HepG2 (cell line): ENCODE data around the gene LRRC10B. TPM values are rescaled to one million over a fixed set of nuclear protein-coding genes. Genes with fewer than 3 reads are reported as not detected.

Experiments
- PHF21A ChIP-seq: sonication (generic); formaldehyde crosslinking; IDR thresholded peaks from 2 replicates; pipeline ENCODE4 v1.5.0; 2020; ENCODE audit warnings: mild to moderate bottlenecking, missing genetic modification reagents
- RXRB ChIP-seq: IDR thresholded peaks from 2 replicates; pipeline ENCODE4 v1.6.1; 2016; ENCODE audit warnings: borderline replicate concordance, missing genetic modification reagents, missing compliant biosample characterization
- WIZ ChIP-seq: sonication (generic); formaldehyde crosslinking; IDR thresholded peaks from 2 replicates; pipeline ENCODE4 v1.5.1; 2020; ENCODE audit warnings: mild to moderate bottlenecking, missing genetic modification reagents
- ZNF326 ChIP-seq: sonication (generic); formaldehyde crosslinking; IDR thresholded peaks from 2 replicates; pipeline ENCODE4 v1.4.0; 2020; ENCODE audit warnings: missing genetic modification reagents, borderline replicate concordance
- ZNF746 ChIP-seq: sonication (generic); formaldehyde crosslinking; IDR thresholded peaks from 2 replicates; pipeline ENCODE4 v1.8.0; 2022; ENCODE audit warnings: mild to moderate bottlenecking, missing genetic modification reagents
- ZSCAN30 ChIP-seq: sonication (generic); formaldehyde crosslinking; IDR thresholded peaks from 2 replicates; pipeline ENCODE4 v1.5.0; 2020; ENCODE audit warnings: mild to moderate bottlenecking, missing genetic modification reagents
- polyA plus RNA-seq, 8 experiments: library from polyadenylated mRNA; depleted of rRNA in 3 of 8; stranded (reverse) in 7 of 8; unstranded in 1 of 8; fragments of >200 nt; fragmentation: Illumina TruSeq in 4 of 8; extraction: Trizol in 4 of 8; gene quantifications; 2 replicates each; pipeline versions ENCODE4 v1.2.1 to v1.2.3, GENCODE V29; 2011 to 2016; ENCODE audit warnings: low read depth in 4 of 8, missing spikeins in 1 of 8, mixed read lengths in 1 of 8; ENCODE audit not compliant: insufficient read depth in 1 of 8
- total RNA-seq, 5 experiments: library from RNA; depleted of rRNA; stranded (reverse); fragments of >200 nt; fragmentation: Illumina TruSeq; extraction: Trizol; gene quantifications; 2 replicates each; pipeline ENCODE4 v1.2.3, GENCODE V29; 2016; ENCODE audit warnings: low read depth in 1 of 5
- TF ChIP-seq, protein P1 (sequence below), 2 experiments: fragments of 450-650 bp in 1 of 2; sonication (generic) in 1 of 2; formaldehyde crosslinking in 1 of 2; IDR thresholded peaks; 2 replicates each; pipeline versions ENCODE4 v1.6.1 to v1.8.0; 2016 to 2022; ENCODE audit warnings: antibody characterized with exemption in 1 of 2, mild to moderate bottlenecking in 1 of 2, missing genetic modification reagents in 1 of 2
- TF ChIP-seq, protein P2 (sequence below): sonication (generic); formaldehyde crosslinking; IDR thresholded peaks from 2 replicates; pipeline ENCODE4 v1.5.1; 2020; ENCODE audit warnings: mild to moderate bottlenecking, missing genetic modification reagents, moderate library complexity
- TF ChIP-seq, protein P3 (sequence below): sonication (generic); formaldehyde crosslinking; IDR thresholded peaks from 2 replicates; pipeline ENCODE4 v1.5.0; 2020; ENCODE audit warnings: mild to moderate bottlenecking, missing genetic modification reagents, borderline replicate concordance

LRRC10B gene
- total and polyA plus RNA-seq, 2 of the 13 experiments (the other 11 are each of a cell fraction or from before 2014, with no cell fraction given) = not detected

DNA sequence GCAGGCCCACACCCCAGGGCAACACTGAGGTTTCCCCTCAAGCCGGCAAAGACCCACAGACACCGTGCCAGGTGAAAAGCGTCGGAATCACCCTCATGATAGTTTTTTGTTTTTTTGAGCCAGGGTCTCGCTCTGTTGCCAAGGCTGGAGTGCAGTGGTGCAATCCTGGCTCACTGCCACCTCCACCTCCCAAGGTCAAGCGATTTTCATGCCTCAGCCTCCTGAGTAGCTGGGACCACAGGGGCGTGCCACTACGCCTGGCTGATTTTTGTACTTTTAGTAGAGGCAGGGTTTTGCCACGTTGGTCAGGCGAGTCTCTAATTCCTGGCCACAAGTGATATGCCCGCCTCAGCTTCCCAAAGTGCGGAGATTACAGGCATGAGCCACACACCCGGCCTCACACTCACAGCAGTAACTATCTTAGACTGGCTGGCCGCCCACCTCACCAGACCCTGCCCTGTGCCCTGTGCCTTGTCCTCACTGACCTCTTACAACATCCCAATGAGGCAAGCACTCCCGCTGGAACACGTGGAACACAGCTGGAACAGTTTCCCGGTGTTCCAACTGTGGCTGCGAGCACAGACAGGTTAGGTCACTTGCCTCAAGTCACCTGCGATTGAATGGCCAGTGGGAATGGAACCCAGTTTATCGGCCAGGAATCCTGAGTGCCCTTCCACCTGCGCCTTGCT, 21.1 kb downstream of the LRRC10B start (continued):
- TF ChIP-seq, protein P1, sequence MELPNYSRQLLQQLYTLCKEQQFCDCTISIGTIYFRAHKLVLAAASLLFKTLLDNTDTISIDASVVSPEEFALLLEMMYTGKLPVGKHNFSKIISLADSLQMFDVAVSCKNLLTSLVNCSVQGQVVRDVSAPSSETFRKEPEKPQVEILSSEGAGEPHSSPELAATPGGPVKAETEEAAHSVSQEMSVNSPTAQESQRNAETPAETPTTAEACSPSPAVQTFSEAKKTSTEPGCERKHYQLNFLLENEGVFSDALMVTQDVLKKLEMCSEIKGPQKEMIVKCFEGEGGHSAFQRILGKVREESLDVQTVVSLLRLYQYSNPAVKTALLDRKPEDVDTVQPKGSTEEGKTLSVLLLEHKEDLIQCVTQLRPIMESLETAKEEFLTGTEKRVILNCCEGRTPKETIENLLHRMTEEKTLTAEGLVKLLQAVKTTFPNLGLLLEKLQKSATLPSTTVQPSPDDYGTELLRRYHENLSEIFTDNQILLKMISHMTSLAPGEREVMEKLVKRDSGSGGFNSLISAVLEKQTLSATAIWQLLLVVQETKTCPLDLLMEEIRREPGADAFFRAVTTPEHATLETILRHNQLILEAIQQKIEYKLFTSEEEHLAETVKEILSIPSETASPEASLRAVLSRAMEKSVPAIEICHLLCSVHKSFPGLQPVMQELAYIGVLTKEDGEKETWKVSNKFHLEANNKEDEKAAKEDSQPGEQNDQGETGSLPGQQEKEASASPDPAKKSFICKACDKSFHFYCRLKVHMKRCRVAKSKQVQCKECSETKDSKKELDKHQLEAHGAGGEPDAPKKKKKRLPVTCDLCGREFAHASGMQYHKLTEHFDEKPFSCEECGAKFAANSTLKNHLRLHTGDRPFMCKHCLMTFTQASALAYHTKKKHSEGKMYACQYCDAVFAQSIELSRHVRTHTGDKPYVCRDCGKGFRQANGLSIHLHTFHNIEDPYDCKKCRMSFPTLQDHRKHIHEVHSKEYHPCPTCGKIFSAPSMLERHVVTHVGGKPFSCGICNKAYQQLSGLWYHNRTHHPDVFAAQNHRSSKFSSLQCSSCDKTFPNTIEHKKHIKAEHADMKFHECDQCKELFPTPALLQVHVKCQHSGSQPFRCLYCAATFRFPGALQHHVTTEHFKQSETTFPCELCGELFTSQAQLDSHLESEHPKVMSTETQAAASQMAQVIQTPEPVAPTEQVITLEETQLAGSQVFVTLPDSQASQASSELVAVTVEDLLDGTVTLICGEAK (IDR thresholded peaks at IDR 0.05) = no peak
- TF ChIP-seq, protein P1 (CRISPR knock-in tag; IDR thresholded peaks at IDR 0.05) = 0 out of 2 replicates have a peak, but pooled peaks have one; percentile 70
- TF ChIP-seq, protein P2, sequence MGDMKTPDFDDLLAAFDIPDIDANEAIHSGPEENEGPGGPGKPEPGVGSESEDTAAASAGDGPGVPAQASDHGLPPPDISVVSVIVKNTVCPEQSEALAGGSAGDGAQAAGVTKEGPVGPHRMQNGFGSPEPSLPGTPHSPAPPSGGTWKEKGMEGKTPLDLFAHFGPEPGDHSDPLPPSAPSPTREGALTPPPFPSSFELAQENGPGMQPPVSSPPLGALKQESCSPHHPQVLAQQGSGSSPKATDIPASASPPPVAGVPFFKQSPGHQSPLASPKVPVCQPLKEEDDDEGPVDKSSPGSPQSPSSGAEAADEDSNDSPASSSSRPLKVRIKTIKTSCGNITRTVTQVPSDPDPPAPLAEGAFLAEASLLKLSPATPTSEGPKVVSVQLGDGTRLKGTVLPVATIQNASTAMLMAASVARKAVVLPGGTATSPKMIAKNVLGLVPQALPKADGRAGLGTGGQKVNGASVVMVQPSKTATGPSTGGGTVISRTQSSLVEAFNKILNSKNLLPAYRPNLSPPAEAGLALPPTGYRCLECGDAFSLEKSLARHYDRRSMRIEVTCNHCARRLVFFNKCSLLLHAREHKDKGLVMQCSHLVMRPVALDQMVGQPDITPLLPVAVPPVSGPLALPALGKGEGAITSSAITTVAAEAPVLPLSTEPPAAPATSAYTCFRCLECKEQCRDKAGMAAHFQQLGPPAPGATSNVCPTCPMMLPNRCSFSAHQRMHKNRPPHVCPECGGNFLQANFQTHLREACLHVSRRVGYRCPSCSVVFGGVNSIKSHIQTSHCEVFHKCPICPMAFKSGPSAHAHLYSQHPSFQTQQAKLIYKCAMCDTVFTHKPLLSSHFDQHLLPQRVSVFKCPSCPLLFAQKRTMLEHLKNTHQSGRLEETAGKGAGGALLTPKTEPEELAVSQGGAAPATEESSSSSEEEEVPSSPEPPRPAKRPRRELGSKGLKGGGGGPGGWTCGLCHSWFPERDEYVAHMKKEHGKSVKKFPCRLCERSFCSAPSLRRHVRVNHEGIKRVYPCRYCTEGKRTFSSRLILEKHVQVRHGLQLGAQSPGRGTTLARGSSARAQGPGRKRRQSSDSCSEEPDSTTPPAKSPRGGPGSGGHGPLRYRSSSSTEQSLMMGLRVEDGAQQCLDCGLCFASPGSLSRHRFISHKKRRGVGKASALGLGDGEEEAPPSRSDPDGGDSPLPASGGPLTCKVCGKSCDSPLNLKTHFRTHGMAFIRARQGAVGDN (CRISPR knock-in tag) = peak; percentile 76
- no peak for TF ChIP-seq ZSCAN30
- no peak for TF ChIP-seq PHF21A (CRISPR knock-in tag)
- TF ChIP-seq ZNF746 (CRISPR knock-in tag) = peak; percentile 30; the same call in 1 of the 2 replicates
- peak; percentile 87 for TF ChIP-seq RXRB (CRISPR knock-in tag)
- TF ChIP-seq WIZ (CRISPR knock-in tag) = no peak
- no peak for TF ChIP-seq ZNF326 (CRISPR knock-in tag)
- TF ChIP-seq, protein P3, sequence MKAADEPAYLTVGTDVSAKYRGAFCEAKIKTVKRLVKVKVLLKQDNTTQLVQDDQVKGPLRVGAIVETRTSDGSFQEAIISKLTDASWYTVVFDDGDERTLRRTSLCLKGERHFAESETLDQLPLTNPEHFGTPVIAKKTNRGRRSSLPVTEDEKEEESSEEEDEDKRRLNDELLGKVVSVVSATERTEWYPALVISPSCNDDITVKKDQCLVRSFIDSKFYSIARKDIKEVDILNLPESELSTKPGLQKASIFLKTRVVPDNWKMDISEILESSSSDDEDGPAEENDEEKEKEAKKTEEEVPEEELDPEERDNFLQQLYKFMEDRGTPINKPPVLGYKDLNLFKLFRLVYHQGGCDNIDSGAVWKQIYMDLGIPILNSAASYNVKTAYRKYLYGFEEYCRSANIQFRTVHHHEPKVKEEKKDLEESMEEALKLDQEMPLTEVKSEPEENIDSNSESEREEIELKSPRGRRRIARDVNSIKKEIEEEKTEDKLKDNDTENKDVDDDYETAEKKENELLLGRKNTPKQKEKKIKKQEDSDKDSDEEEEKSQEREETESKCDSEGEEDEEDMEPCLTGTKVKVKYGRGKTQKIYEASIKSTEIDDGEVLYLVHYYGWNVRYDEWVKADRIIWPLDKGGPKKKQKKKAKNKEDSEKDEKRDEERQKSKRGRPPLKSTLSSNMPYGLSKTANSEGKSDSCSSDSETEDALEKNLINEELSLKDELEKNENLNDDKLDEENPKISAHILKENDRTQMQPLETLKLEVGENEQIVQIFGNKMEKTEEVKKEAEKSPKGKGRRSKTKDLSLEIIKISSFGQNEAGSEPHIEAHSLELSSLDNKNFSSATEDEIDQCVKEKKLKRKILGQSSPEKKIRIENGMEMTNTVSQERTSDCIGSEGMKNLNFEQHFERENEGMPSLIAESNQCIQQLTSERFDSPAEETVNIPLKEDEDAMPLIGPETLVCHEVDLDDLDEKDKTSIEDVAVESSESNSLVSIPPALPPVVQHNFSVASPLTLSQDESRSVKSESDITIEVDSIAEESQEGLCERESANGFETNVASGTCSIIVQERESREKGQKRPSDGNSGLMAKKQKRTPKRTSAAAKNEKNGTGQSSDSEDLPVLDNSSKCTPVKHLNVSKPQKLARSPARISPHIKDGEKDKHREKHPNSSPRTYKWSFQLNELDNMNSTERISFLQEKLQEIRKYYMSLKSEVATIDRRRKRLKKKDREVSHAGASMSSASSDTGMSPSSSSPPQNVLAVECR = peak; percentile 82
